ENCODE results near the gene ACTMAP.
"Not testable (repeated sequence)": the region's sequence is repeated elsewhere in the genome, so short reads cannot be mapped to it uniquely, and the experiment has no call there.

ACTMAP gene

DNA sequence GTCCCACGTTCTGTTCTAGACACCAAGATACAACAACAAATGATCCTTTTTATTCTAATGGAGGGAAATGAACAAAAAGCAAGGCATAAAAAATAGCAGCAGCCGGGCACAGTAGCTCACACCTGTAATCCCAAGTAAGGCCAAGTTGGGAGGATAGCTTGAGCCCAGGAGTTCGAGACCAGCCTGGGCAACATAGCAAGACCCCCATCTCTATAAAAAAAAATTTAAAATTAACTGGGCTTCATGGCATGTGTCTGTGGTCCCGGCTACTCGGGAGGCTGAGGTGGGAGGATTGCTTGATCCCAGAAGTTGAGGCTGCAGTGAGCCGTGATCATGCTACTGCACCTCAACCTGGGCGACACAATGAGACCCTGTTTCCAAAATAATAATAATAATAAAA is 26.1 kb upstream of the ACTMAP start:
- no peak for DNase-seq (ENCODE audit: low spot score)

DNA sequence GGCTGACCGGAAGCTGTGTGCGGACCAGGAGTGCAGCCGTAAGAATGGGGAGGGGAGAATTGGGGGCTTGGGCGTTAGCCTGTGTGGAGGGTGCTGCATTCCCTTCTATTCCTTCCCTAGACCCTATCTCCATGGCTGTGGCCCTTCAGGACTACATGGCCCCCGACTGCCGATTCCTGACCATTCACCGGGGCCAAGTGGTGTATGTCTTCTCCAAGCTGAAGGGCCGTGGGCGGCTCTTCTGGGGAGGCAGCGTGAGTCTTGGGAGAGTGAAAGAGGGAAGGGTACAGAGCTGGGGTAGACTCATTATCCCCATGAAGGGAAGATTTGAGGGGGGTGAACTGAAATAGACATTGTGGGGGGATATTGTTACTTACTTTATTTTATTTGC is 25.4 kb upstream of the ACTMAP start:
- no peak for DNase-seq (ENCODE audit: low spot score)

DNA sequence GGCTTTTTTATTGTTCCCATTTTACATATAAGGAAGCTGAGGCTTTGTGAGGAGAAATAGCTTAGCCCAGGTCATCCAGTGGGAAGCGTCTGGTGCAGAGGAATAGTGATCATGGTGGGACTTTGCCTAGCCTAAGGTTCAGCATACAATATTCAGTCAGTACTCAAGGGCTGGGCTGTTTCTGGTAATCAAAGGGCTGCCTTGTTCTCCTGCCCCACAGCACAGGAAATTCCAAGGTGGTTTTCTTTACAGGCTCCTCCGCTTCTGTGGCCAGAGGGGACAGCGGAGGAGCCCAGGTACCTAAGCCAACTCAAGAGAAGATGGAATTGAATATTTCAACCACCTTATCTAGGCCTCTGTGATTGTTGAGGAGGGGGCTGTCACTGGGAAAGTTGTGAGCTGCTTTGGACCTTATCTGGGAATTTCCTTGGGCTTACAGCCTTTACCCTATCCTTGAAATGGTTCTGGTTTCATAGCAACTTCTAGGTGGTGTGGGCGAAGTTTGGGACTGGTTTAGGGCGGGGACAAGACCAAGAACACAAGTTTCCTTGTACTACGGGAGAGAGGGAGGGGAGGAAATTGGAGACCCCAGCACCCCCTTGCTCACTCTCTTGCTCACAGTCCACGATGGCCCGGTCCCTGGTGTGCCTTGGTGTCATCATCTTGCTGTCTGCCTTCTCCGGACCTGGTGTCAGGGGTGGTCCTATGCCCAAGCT is 24.8 kb upstream of the ACTMAP start, which contains the start of gene MIA:
TSS of gene MIA (plus strand) at position 606 of the 716 bp plus-strand sequence. CDS start at position 628, 22 bp downstream.
- DNase-seq (ENCODE audit: low spot score): no peak

- not testable (repeated sequence) for DNase-seq (ENCODE audit: low spot score)
Observed at GRCh38 chr19:40771101-40771862, 21.0 kb upstream of the ACTMAP start.

GRCh38 chr19:40768869-40769268 is 18.6 kb upstream of the ACTMAP start:
- DNase-seq (ENCODE audit: low spot score): no peak

DNA sequence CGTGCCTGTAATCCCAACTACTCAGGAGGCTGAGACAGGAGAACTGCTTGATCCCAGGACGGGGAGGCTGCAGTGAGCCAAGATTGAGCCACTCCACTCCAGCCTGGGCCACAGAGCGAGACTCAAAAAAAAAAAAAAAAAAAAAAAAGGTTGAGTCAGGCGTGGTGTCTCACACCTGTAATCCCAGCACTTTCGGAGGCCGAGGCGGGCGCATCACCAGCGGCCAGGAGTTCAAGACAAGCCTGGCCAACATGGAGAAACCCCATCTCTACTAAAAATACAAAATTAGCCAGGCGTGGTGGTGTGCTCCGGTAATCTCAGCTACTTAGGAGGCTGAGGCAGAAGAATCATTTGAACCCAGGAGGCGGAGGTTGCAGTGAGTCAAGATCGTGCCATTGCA is 16.1 kb upstream of the ACTMAP start:
- not testable (repeated sequence) for DNase-seq (ENCODE audit: low spot score)

GRCh38 chr19:40763963-40764362 is 13.7 kb upstream of the ACTMAP start:
- DNase-seq (ENCODE audit: low spot score): no peak

- DNase-seq (ENCODE audit: low spot score): no peak
Observed at GRCh38 chr19:40763526-40763925, 13.2 kb upstream of the ACTMAP start.

GRCh38 chr19:40762754-40763470 is 12.6 kb upstream of the ACTMAP start:
- DNase-seq (ENCODE audit: low spot score): no peak

- no peak for DNase-seq (ENCODE audit: low spot score)
Observed at GRCh38 chr19:40759352-40759751, 9.1 kb upstream of the ACTMAP start.

DNA sequence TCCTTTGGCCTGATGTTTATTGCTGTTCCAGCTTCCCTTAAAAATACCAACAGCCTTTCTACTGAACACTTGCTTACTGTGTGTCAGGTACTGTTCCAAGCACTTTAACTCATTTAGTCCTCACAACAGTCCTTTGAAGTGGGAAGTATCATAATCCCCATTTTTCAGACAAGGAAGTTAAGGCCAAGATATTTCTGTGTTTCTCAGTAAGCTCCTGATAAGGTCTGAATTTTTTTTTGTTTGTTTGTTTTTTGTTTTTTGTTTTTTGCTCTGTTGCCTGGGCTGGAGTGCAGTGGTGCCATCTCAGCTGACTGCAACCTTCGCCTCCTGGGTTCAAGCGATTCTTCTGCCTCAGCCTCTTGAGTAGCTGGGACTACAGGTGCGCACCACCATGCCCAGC is 8.2 kb upstream of the ACTMAP start:
- no peak for DNase-seq (ENCODE audit: low spot score)

DNA sequence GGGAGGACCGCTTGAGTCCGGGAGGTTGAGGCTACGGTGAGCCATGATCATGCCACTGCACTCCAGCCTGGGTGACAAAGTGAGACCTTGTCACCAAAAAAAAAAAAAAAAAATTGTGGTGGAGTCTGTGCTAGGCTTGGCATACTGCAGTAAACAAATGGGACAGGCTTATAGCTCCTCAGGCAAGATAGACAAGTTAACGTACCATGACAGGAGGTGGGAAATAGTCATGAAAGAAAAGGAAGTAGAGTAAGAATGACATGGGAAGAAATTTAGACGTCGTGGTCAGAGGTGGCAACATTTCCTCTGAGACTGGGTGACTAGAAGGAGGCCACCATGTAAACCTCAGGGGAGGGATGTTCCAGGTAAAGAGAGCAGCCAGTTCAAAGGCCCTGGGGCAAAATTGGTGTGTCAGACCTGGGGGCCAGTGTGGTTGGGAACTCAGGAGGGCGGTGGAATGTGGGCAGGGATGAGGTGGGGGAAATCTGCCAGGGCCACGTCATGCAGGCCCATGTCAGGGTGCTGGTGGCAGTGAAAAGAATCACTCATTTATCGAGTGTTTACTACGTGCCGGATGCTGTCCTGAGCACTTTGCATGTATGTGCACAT is 6.3 kb upstream of the ACTMAP start:
- DNase-seq (ENCODE audit: low spot score): peak; percentile 46

- DNase-seq (ENCODE audit: low spot score): no peak
Observed at GRCh38 chr19:40755791-40756190, 5.5 kb upstream of the ACTMAP start.

DNA sequence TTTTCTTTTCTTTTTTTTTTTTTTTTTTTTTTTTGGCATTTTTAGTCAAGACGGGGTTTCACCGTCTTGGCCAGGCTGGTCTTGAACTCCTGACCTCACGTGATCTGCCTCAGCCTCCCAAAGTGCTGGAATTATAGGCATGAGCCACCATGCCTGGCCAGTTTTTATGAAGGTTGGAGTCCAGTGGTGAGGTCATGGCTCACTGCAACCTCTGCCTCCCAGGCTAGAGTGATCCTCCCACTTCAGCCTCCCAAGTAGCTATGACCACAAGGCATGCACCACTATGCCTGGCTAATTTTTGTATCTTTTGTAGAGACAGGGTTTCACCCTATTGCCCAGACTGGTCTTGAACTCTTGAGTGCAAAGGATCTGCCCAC is 5.0 kb upstream of the ACTMAP start:
- DNase-seq (ENCODE audit: low spot score): no peak

DNA sequence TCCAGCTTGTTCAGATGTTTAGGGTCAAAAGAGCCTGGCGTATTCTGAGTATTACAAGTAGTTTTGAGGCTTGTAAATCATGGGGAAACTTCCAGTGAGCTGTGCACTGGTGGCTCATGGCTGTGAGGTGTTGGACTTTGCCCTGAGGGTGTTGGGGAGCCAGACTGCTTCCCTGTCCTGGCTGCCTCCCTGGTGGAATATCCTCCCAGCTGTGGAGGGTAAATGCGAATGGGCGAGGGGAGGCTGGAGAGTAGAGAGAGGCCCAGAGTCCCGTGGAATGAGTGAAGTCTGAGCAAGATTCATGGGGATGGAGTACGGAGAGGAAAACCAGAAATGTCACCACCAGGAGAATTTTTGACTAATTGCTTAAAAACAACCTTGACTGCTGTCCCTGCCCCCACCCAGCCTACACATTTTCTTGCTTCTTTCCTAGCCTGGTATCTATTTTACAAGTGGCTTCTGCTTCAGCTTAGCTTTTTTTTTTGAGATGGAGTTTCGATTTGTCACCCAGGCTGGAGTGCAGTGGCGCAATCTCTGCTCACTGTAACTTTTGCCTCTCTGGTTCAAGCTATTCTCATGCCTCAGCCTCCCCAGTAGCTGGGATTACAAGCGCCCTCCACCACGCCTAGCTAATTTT is 4.5 kb upstream of the ACTMAP start:
- peak; percentile 19 for DNase-seq (ENCODE audit: low spot score)

DNA sequence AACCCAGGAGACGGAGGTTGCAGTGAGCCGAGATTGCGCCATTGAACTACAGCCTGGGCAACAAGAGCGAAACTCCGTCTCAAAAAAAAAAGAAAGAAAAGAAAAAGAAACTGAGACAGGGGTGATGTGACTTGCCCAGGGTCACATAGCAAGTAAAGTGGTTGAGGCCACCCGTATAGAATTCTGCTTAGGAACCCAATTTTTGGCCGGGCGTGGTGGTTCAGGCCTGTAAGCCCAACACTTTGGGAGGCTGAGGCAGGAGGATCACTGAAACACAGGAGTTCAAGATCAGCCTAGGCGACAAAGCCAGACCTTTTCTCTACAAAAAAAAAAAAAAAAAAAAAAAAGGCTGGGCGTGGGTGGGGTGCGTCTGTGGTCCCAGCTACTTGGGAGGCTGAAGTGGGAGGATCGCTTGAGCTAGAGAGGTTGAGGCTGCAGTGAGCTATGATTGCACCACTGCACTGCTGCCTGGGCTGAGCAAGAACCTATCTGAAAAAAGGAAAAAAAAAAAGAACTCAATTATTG is 2.0 kb upstream of the ACTMAP start:
- DNase-seq (ENCODE audit: low spot score): no peak

GRCh38 chr19:40750874-40751537 is 729 bp upstream of the ACTMAP start, which contains the start of gene SNRPA:
Gene SNRPA (plus strand): TSS chr19:40751203. CDS start chr19:40751409, 206 bp downstream.
- DNase-seq (ENCODE audit: low spot score): peak; percentile 96

- DNase-seq (ENCODE audit: low spot score): no peak
Observed at GRCh38 chr19:40747536-40747935, 2.7 kb downstream of the ACTMAP start.

- no peak for DNase-seq (ENCODE audit: low spot score)
Observed at GRCh38 chr19:40745402-40745780, 4.9 kb downstream of the ACTMAP start.

- peak; percentile 34 for DNase-seq (ENCODE audit: low spot score)
Observed at GRCh38 chr19:40744554-40745401, 5.5 kb downstream of the ACTMAP start.

All from CD4-positive, alpha-beta T cell treated with Interleukin-15 for 4 hours (primary cell).